A549 treated with AZD2906 at 1 μM for 4 hours (cell line): ENCODE results near the gene SERPINB7. TPM values are rescaled to one million over a fixed set of nuclear protein-coding genes. Genes with fewer than 3 reads are reported as not detected.

Source experiments
- total RNA-seq: library from RNA; stranded (reverse); fragments of 200-300 nt; extraction: Qiagen RNA extraction; gene quantifications from 5 replicates; pipeline ENCODE4 v1.2.3, GENCODE V29; 2022

SERPINB7 gene, protein sequence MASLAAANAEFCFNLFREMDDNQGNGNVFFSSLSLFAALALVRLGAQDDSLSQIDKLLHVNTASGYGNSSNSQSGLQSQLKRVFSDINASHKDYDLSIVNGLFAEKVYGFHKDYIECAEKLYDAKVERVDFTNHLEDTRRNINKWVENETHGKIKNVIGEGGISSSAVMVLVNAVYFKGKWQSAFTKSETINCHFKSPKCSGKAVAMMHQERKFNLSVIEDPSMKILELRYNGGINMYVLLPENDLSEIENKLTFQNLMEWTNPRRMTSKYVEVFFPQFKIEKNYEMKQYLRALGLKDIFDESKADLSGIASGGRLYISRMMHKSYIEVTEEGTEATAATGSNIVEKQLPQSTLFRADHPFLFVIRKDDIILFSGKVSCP
- 1.6 to 3.0 TPM (median 2.2 TPM) in 5 replicates for total RNA-seq

GRCh38 chr18:63775166-63775730 lies at the start of gene SERPINB7:
Gene SERPINB7, plus strand, starts transcription at chr18:63775418. Its CDS starts 6,955 bp downstream, at chr18:63782373.

Other genes with a start within 250 kb of the SERPINB7 start
- not detected in 5 replicates for gene SERPINB12, start 233.0 kb upstream of the SERPINB7 start, total RNA-seq
- not detected in 5 replicates for gene SERPINB13, start 188.1 kb upstream of the SERPINB7 start, total RNA-seq
- gene SERPINB4, start 131.2 kb upstream of the SERPINB7 start, total RNA-seq: 0.06 to 0.17 TPM (median 0.10 TPM) in 5 replicates
- gene SERPINB3, start 113.5 kb upstream of the SERPINB7 start, total RNA-seq: 0.06 to 0.14 TPM (median 0.09 TPM) in 5 replicates
- gene SERPINB11, start 72.5 kb upstream of the SERPINB7 start, total RNA-seq: 0.03 to 0.16 TPM in 2 of 5 replicates, not detected in the others
- 0.05 to 0.09 TPM (median 0.05 TPM) in 3 of 5 replicates, not detected in the others for gene SERPINB2, start 112.3 kb downstream of the SERPINB7 start, total RNA-seq
- gene SERPINB10, start 132.5 kb downstream of the SERPINB7 start, total RNA-seq: not detected in 5 replicates
- 0.09 to 0.29 TPM (median 0.24 TPM) in 3 of 5 replicates, not detected in the others for gene HMSD, start 173.9 kb downstream of the SERPINB7 start, total RNA-seq
- 8.2 to 11.4 TPM (median 9.6 TPM) in 5 replicates for gene SERPINB8, start 194.7 kb downstream of the SERPINB7 start, total RNA-seq